IPS DF 4.7 (cell line): ENCODE measurements around the gene DACT2.

Experiments
- DNase-seq: peaks from one replicate; pipeline ENCODE4 v3.0.0-alpha.2; 2013; ENCODE audit warnings: low spot score; ENCODE audit errors: extremely low read depth

Gene DACT2

DNA sequence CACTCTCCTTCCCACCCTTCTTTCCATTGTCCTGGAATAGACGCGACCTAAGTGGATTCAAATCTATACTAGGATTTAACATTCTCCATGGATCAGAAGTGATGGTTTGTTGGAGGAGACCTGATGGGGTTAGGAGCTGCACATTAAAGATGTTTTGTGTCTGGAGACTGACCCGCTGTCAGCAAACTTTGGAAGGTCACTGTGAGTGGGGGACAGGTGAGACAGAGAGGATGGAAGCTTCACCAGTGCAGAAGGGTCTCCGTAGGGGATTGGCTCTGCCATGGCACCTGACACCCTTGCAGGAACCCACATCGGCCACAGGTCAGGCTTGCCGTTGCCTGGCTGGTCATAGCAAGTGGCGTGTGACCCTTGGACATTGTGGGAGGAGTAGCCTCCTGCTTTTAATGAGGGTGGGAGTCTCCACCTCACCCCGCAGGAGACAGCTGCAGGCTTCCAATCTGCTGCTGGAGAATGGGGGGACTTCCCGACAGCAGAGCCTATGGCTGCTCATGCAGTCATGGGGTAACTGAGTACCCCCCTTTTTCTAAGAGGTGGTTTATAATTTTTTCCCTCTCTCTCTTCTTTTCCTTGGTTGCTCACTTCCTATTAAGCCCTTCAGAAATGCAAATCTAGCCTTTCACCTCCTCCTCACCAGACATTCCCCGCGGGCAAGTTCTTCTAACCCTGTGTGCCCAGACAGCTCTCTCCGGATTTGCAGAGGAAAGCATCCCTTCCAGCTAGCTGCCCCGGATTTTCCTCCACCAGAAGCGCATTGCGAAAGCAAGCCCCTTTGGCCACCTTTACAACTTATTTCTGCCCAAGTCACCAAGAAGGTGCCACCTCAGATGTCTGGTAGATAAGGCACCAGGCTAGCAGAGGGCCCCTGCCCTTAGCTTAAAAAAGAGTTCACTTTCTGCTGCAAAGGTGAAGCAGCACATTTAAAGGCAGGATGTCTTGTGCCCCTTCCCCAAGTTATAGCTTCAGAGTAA, 53.5 kb downstream of the DACT2 start:
- no peak for DNase-seq

DNA sequence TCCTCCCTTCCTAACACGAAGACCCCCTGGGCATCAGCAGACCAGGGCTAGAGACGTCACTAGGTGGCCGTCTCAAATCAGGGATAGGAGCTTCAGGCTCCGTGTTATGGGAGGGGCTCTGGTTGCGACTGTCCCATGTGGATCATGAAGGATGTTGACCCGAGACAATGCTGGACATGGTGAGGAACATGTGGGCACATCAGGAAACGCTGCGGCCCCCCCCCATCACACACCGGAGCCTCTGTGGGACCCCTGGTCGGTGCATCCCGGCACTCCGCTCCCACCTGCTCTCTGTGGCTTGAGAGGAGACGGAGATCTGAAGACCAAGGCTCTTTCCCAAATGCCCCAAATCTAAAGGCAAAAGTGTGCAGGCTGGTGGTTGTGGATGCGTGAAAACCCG, 54.2 kb downstream of the DACT2 start:
- DNase-seq, result no peak

DNA sequence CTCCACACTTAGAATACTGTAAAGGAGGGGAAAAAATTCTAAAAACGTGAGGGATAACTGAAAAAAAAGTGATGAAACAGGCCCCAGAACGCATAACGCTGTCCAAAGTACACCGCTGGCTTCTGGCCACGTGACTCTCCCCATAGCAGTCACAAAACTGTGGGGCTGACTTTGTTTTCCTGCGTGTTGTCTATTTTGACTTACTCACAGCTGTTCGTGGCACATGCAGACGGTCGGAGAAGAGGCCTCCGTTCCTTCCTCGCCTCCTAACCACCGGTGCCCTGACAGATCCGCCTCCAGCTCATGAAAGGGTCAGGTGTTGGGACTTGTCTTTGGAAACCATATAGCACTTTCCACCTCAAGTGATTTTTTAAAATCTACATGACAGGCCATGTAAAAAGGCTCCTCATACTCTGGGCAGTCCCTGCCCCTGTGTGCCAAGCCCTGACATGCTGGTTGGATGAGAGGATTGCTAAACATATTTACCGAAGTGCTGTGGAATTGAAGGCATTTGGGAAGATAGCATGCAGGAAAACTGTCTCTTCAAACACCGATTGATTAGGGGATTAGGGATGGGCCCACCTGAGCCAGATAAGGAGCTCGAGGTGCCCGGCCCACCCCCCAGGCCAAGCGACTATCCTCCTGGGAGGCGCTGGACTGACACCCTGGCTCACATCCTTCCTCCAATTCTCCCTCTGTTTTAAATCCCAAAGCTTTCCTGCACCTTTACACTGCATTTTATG, 54.8 kb downstream of the DACT2 start:
- DNase-seq, result no peak

DNA sequence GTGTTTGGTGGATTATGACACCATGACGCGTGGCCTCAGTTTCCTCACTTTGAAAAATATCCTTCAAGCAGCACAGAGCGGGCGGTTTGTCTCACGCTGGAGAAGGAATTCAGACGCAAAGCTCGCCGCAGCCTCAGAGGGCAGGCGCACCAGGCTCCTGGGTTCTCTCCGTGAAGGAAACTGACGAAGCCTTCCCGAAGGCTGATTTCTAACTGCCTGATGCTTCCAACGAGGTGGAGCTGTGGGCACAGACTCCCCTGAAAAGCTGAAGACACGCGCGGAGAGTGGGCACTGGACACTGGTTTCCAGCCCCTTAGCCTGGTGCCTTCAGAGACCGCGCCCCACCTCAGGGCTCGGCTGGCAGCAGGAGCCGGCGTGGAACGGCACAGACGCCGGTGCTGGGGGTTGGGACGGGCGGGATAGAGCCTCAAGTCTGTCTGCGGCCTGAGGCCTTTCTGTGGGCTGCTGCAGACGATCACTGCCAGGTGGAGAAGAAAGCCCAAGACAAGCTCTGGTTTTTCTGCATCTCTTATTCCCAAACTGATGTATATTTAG, 56.1 kb downstream of the DACT2 start:
- no peak for DNase-seq

DNA sequence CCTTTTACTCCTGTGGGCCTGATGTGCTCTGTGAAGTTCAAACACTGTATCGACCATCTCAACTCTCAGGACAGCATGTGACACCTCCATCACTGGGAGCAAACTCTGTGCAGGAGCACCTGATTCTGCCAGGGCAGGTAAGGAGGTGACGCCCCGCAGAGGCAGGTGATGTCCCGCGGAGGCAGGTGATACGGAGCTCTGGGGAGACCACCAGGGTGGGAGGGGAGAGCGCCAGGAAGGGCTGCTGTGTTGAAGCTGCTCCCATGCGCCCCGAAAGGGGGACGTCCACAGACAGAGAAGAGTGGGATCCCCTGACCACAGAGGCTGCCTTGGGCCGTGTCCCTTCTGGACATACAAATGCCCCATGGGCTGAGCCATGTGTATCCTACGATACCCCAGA, 58.3 kb downstream of the DACT2 start:
- DNase-seq, result no peak

DNA sequence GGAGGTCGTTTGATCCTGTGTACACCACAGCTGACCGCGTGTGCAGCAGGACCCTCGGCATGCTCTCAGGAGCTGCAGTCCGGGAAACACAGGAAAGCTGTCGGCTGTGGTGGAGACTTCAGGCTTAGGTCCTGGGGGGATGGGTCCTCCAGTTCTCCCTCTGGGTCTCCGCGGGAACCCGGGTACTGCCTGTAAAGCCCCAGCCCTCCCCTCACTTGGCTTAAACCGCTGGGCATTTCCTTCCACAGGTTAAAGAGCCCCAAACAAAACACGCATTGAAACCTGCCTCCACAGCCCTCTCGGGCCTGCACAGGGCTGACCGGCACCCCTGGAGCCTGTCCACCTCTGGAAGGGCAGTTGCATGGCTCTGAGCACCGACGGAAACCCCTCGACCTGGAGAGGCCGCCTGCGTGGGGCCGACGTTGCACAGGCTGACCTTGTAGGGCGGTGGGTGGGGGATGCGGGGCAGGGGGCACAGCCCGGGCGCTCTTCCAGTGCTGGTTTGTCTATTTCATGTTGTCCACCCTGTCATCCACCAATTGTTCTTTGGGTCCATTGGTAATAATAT, 59.1 kb downstream of the DACT2 start:
- DNase-seq, result no peak

DNA sequence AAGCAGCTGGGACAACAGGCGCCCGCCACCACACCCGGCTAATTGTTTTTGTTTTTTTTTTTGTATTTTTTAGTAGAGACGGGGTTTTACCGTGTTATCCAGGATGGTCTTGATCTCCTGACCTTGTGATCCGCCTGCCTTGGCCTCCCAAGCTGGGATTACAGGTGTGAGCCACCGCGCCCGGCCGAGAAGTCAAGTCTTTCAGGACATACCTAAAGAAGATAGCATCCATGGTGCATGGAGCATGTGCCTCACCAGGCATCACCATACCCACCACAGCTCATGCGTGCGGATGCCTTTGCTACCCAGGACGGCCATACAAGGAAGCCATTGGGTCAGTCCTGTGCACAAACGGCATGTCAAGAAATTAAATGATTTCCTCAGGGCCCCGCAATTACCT, 60.8 kb downstream of the DACT2 start:
- no peak for DNase-seq

DNA sequence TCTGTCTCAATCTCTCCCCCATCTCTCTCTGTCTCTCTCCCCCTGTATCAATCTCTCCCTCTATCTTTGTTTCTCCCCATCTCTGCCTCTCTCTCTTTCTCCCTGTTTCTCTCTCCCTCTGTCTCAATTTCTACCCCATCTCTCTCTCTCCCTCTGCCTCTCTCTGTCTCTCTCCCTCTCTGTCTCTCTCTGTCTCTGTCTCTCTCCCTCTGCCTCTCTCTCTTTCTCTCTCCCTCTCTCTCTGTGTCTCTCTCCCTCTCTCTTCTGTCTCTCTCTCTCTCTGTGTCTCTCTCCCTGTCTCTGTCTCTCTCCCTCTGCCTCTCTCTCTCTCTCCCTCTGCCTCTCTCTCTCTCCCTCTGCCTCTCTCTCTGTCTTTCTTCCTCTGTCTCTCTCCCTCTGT, 62.6 kb downstream of the DACT2 start:
- no peak for DNase-seq
